HepG2 (cell line): ENCODE data around the gene RAB3IP. TPM values are rescaled to one million over a fixed set of nuclear protein-coding genes. Genes with fewer than 3 reads are reported as not detected.

Experiments used
- ATAC-seq: fragments of 200-7000 bp; cut with Tn5 transposase; 3 replicates; pipeline ENCODE4 v1.9.1; 2020; ENCODE audit warnings: mild to moderate bottlenecking, moderate library complexity
- BruUV-seq: library from RNA; stranded (reverse); fragments of 400-500 nt; replicated peaks from 2 replicates; lab custom pipeline; 2021; lab: Mats Ljungman, UMichigan
- CTCF ChIA-PET: fragments of 300-600 bp; formaldehyde crosslinking; extraction: SDS; loops from one replicate; lab custom pipeline; 2021; ENCODE audit warnings: low total read pairs, inconsistent platforms, low intra/inter-chr PET ratio; lab: Yijun Ruan, JAX
- POLR2A ChIA-PET: fragments of 350-600 bp; sonication (Branson Sonifier 250); formaldehyde crosslinking; loops from one replicate; lab custom pipeline; 2020; ENCODE audit warnings: antibody characterized with exemption, inconsistent platforms; lab: Yijun Ruan, JAX
- DNase-seq: peaks from one replicate; pipeline ENCODE4 v3.0.0-alpha.2; 2015; ENCODE audit warnings: low spot score
- FAIRE-seq: peaks from 3 replicates; lab custom pipeline; 2011; peaks lifted over from hg19 to GRCh38; lab: Jason Lieb, UNC
- H2AFZ ChIP-seq: one replicate; pipeline ENCODE4 v1.6.1; 2011; ENCODE audit warnings: low read length, inconsistent platforms
- H3K27ac ChIP-seq: fragments of 300-600 bp; 3 replicates; pipeline ENCODE4 v1.8.0; 2011; ENCODE audit warnings: mixed run types, mild to moderate bottlenecking, mixed read lengths, low read length, inconsistent platforms; ENCODE audit not compliant: insufficient read depth; ENCODE audit errors: extremely low read length
- H3K27me3 ChIP-seq, 2 experiments: fragments of 200-600 bp in 1 of 2; 2 replicates in 1 of 2; 3 replicates in 1 of 2; pipeline versions ENCODE4 v1.6.0 to v1.8.0; 2011; ENCODE audit warnings: low read length in 2 of 2, mild to moderate bottlenecking in 2 of 2, moderate library complexity in 2 of 2, inconsistent platforms in 1 of 2; ENCODE audit not compliant: insufficient read depth in 2 of 2, control insufficient read depth in 1 of 2
- H3K36me3 ChIP-seq, 2 experiments: fragments of 200-600 bp in 1 of 2; replicated peaks in 1 of 2; 2 replicates in 1 of 2; 3 replicates in 1 of 2; pipeline versions ENCODE4 v1.5.1 to v1.8.0; 2011; ENCODE audit warnings: low read length in 2 of 2, inconsistent platforms in 1 of 2; ENCODE audit not compliant: insufficient read depth in 2 of 2, control insufficient read depth in 1 of 2
- H3K4me1 ChIP-seq: 2 replicates; pipeline ENCODE4 v1.5.1; 2012; ENCODE audit warnings: low read length, inconsistent platforms; ENCODE audit not compliant: insufficient read depth
- H3K4me2 ChIP-seq: 2 replicates; pipeline ENCODE4 v1.6.0; 2011; ENCODE audit warnings: low read depth, low read length, inconsistent platforms
- H3K4me3 ChIP-seq, 3 experiments: fragments of 200-600 bp in 1 of 3; sonication (generic), shearing (Covaris generic) in 1 of 3; replicated peaks in 1 of 3; 2 replicates each; pipeline ENCODE4 v1.5.1; 2011 to 2016; ENCODE audit warnings: low read length in 3 of 3, inconsistent platforms in 2 of 3, low read depth in 2 of 3, mild to moderate bottlenecking in 2 of 3, control low read depth in 1 of 3, mixed read lengths in 1 of 3; ENCODE audit not compliant: insufficient read depth in 1 of 3
- H3K79me2 ChIP-seq: one replicate; pipeline ENCODE4 v1.6.1; 2011; ENCODE audit warnings: low read length, inconsistent platforms; ENCODE audit not compliant: insufficient read depth
- H3K9ac ChIP-seq: 2 replicates; pipeline ENCODE4 v1.6.0; 2011; ENCODE audit warnings: mild to moderate bottlenecking, low read depth, low read length, inconsistent platforms; ENCODE audit not compliant: insufficient read depth
- H3K9me3 ChIP-seq: 2 replicates; pipeline ENCODE4 v1.5.1; 2012; ENCODE audit warnings: mild to moderate bottlenecking, low read length
- H4K20me1 ChIP-seq: 2 replicates; pipeline ENCODE4 v1.6.0; 2011; ENCODE audit warnings: inconsistent platforms, mild to moderate bottlenecking, low read length, moderate library complexity; ENCODE audit not compliant: insufficient read depth
- SRSF9 ChIP-seq: fragments of 200-400 bp; formaldehyde crosslinking; IDR thresholded peaks from 2 replicates; pipeline ENCODE4 v1.6.1; 2018; ENCODE audit warnings: borderline replicate concordance, mild to moderate bottlenecking, low read depth, low read length; ENCODE audit not compliant: insufficient read depth, poor library complexity, severe bottlenecking
- ZBED4 ChIP-seq: sonication (generic); formaldehyde crosslinking; IDR thresholded peaks from 2 replicates; pipeline ENCODE4 v1.4.0; 2020; ENCODE audit warnings: missing genetic modification reagents, borderline replicate concordance
- ZBTB38 ChIP-seq: sonication (generic); formaldehyde crosslinking; IDR thresholded peaks from 2 replicates; pipeline ENCODE4 v1.5.1; 2020; ENCODE audit warnings: mild to moderate bottlenecking, missing genetic modification reagents
- ZEB1 ChIP-seq: IDR thresholded peaks from 2 replicates; pipeline ENCODE4 v1.6.1; 2012; ENCODE audit warnings: mild to moderate bottlenecking, low read depth, inconsistent platforms; ENCODE audit not compliant: insufficient replicate concordance
- ZFYVE20 ChIP-seq: sonication (generic); formaldehyde crosslinking; IDR thresholded peaks from 2 replicates; pipeline ENCODE4 v1.8.0; 2023; ENCODE audit warnings: low read depth, mild to moderate bottlenecking, moderate library complexity, missing genetic modification reagents, borderline replicate concordance
- ZNF124 ChIP-seq: sonication (generic); formaldehyde crosslinking; IDR thresholded peaks from 2 replicates; pipeline ENCODE4 v1.4.0; 2020; ENCODE audit warnings: missing genetic modification reagents
- ZNF17 ChIP-seq: sonication (generic); formaldehyde crosslinking; IDR thresholded peaks from 2 replicates; pipeline ENCODE4 v1.5.0; 2020; ENCODE audit warnings: mild to moderate bottlenecking, missing genetic modification reagents
- ZNF567 ChIP-seq: sonication (generic); formaldehyde crosslinking; IDR thresholded peaks from 2 replicates; pipeline ENCODE4 v1.8.1; 2023; ENCODE audit warnings: mild to moderate bottlenecking, missing genetic modification reagents, borderline replicate concordance
- ZNF703 ChIP-seq: sonication (generic); formaldehyde crosslinking; IDR thresholded peaks from 2 replicates; pipeline ENCODE4 v1.5.1; 2020; ENCODE audit warnings: missing genetic modification reagents, mild to moderate bottlenecking, moderate library complexity, borderline replicate concordance
- WGBS: methylation state at CpG from one replicate; pipeline ENCODE4 v1.1.6; 2017; ENCODE audit warnings: low lambda C conversion rate; 5-methylcytosine and 5-hydroxymethylcytosine counted together
- in situ Hi-C: cut with HindIII; loops from 2 replicates; pipeline ENCODE4 v1.10.0; 2017; ENCODE audit warnings: low pct_unique_long_range_greater_than_20kb; ENCODE audit not compliant: extremely low pct_ligation_motif_present
- intact Hi-C: fragments of 100-400 bp; cut with micrococcal nuclease; formaldehyde crosslinking; loops from one replicate; pipeline ENCODE4 v1.10.0; 2022; ENCODE audit not compliant: unreplicated experiment
- polyA plus RNA-seq, 8 experiments: library from polyadenylated mRNA; depleted of rRNA in 3 of 8; stranded (reverse) in 7 of 8; unstranded in 1 of 8; fragments of >200 nt; fragmentation: Illumina TruSeq in 4 of 8; extraction: Trizol in 4 of 8; gene quantifications; 2 replicates each; pipeline versions ENCODE4 v1.2.1 to v1.2.3, GENCODE V29; 2011 to 2016; ENCODE audit warnings: low read depth in 4 of 8, missing spikeins in 1 of 8, mixed read lengths in 1 of 8; ENCODE audit not compliant: insufficient read depth in 1 of 8
- total RNA-seq, 5 experiments: library from RNA; depleted of rRNA; stranded (reverse); fragments of >200 nt; fragmentation: Illumina TruSeq; extraction: Trizol; gene quantifications; 2 replicates each; pipeline ENCODE4 v1.2.3, GENCODE V29; 2016; ENCODE audit warnings: low read depth in 1 of 5
- TF ChIP-seq, protein P1 (sequence below): sonication (generic); formaldehyde crosslinking; IDR thresholded peaks from 2 replicates; pipeline ENCODE4 v1.8.1; 2022; ENCODE audit warnings: mild to moderate bottlenecking, missing genetic modification reagents
- TF ChIP-seq, protein P2 (sequence below): sonication (generic); formaldehyde crosslinking; IDR thresholded peaks from 2 replicates; pipeline ENCODE4 v1.4.0; 2020; ENCODE audit warnings: missing genetic modification reagents
- TF ChIP-seq, protein P3 (sequence below): IDR thresholded peaks from 2 replicates; pipeline ENCODE4 v1.6.1; 2016; ENCODE audit warnings: mild to moderate bottlenecking
- TF ChIP-seq, protein P4 (sequence below): IDR thresholded peaks from 2 replicates; pipeline ENCODE4 v1.6.1; 2012; ENCODE audit warnings: inconsistent platforms

The RAB3IP gene
- total and polyA plus RNA-seq, 2 of the 13 experiments (the other 11 are each of a cell fraction or from before 2014, with no cell fraction given) = 33.6 to 41.1 TPM

- no peak overlapping the region for H3K9ac ChIP-seq
- H4K20me1 ChIP-seq = no peaks in the 10 kb centered on the region
- in situ Hi-C loops (no loop called here), intact Hi-C loops (no loop called here)
- CTCF ChIA-PET = no interaction called here
- no peak for FAIRE-seq
- no peak overlapping the region for H3K27ac ChIP-seq
- H3K79me2 ChIP-seq = no peaks in the 10 kb centered on the region
- H3K36me3 ChIP-seq = no peaks in the 10 kb centered on the region
- WGBS = 32% methylated on average over 3 of the region's 3 CpGs
- POLR2A ChIA-PET = no interaction called here
- peaks cover 0 to 5% of the 10 kb centered on the region in 2 experiments; a peak in 2 of 5 replicates for H3K27me3 ChIP-seq
- H3K9me3 ChIP-seq = no peaks in the 10 kb centered on the region
- no peak for ATAC-seq
- no peaks in the 10 kb centered on the region for H3K4me1 ChIP-seq
- no peak overlapping the region for H2AFZ ChIP-seq
- DNase-seq = no peak
- H3K4me3 ChIP-seq = no peak overlapping the region
- H3K4me2 ChIP-seq = no peak overlapping the region
- BruUV-seq = no TSS peak
- TF ChIP-seq ZFYVE20 (CRISPR knock-in tag) = no peak
- TF ChIP-seq ZNF567 = no peak
- TF ChIP-seq, protein P1, sequence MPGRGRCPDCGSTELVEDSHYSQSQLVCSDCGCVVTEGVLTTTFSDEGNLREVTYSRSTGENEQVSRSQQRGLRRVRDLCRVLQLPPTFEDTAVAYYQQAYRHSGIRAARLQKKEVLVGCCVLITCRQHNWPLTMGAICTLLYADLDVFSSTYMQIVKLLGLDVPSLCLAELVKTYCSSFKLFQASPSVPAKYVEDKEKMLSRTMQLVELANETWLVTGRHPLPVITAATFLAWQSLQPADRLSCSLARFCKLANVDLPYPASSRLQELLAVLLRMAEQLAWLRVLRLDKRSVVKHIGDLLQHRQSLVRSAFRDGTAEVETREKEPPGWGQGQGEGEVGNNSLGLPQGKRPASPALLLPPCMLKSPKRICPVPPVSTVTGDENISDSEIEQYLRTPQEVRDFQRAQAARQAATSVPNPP (CRISPR knock-in tag) = no peak
- TF ChIP-seq ZBTB38 (CRISPR knock-in tag) = no peak
- TF ChIP-seq ZEB1 = no peak
- no peak for TF ChIP-seq SRSF9
- TF ChIP-seq ZNF703 (CRISPR knock-in tag) = no peak
- TF ChIP-seq, protein P2, sequence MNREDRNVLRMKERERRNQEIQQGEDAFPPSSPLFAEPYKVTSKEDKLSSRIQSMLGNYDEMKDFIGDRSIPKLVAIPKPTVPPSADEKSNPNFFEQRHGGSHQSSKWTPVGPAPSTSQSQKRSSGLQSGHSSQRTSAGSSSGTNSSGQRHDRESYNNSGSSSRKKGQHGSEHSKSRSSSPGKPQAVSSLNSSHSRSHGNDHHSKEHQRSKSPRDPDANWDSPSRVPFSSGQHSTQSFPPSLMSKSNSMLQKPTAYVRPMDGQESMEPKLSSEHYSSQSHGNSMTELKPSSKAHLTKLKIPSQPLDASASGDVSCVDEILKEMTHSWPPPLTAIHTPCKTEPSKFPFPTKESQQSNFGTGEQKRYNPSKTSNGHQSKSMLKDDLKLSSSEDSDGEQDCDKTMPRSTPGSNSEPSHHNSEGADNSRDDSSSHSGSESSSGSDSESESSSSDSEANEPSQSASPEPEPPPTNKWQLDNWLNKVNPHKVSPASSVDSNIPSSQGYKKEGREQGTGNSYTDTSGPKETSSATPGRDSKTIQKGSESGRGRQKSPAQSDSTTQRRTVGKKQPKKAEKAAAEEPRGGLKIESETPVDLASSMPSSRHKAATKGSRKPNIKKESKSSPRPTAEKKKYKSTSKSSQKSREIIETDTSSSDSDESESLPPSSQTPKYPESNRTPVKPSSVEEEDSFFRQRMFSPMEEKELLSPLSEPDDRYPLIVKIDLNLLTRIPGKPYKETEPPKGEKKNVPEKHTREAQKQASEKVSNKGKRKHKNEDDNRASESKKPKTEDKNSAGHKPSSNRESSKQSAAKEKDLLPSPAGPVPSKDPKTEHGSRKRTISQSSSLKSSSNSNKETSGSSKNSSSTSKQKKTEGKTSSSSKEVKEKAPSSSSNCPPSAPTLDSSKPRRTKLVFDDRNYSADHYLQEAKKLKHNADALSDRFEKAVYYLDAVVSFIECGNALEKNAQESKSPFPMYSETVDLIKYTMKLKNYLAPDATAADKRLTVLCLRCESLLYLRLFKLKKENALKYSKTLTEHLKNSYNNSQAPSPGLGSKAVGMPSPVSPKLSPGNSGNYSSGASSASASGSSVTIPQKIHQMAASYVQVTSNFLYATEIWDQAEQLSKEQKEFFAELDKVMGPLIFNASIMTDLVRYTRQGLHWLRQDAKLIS (CRISPR knock-in tag) = no peak
- TF ChIP-seq ZBED4 = no peak
- TF ChIP-seq ZNF17 (CRISPR knock-in tag) = no peak
- TF ChIP-seq, protein P3, sequence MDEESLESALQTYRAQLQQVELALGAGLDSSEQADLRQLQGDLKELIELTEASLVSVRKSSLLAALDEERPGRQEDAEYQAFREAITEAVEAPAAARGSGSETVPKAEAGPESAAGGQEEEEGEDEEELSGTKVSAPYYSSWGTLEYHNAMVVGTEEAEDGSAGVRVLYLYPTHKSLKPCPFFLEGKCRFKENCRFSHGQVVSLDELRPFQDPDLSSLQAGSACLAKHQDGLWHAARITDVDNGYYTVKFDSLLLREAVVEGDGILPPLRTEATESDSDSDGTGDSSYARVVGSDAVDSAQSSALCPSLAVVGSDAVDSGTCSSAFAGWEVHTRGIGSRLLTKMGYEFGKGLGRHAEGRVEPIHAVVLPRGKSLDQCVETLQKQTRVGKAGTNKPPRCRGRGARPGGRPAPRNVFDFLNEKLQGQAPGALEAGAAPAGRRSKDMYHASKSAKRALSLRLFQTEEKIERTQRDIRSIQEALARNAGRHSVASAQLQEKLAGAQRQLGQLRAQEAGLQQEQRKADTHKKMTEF (CRISPR knock-in tag) = no peak
- TF ChIP-seq, protein P4, sequence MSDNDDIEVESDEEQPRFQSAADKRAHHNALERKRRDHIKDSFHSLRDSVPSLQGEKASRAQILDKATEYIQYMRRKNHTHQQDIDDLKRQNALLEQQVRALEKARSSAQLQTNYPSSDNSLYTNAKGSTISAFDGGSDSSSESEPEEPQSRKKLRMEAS = no peak
- TF ChIP-seq ZNF124 = no peak
These were observed 36.8 kb upstream of the RAB3IP start for GRCh38 chr12:69701826-69702225.
